HepG2 (cell line): ENCODE measurements around the gene GPR4. TPM values are rescaled to one million over a fixed set of nuclear protein-coding genes. Genes with fewer than 3 reads are reported as not detected.

Source experiments
- BATF2 ChIP-seq: sonication (generic); formaldehyde crosslinking; IDR thresholded peaks from 2 replicates; pipeline ENCODE4 v1.8.0; 2022; ENCODE audit warnings: mild to moderate bottlenecking, missing genetic modification reagents, moderate library complexity
- ETV5 ChIP-seq: IDR thresholded peaks from 2 replicates; pipeline ENCODE4 v1.6.1; 2018; ENCODE audit warnings: missing biosample characterization, missing genetic modification reagents, inconsistent platforms, borderline replicate concordance
- FOXK2 ChIP-seq: fragments of 450-650 bp; IDR thresholded peaks from 2 replicates; pipeline ENCODE4 v1.6.1; 2016
- HNRNPH1 ChIP-seq: fragments of 200-400 bp; formaldehyde crosslinking; optimal IDR thresholded peaks from 2 replicates; pipeline ENCODE3; 2017; ENCODE audit warnings: mild to moderate bottlenecking, low read depth, low read length
- KAT2B ChIP-seq: fragments of 150-350 bp; IDR thresholded peaks from 2 replicates; pipeline ENCODE4 v1.6.1; 2014; ENCODE audit warnings: low read depth, low read length, borderline replicate concordance
- KAT7 ChIP-seq: IDR thresholded peaks from 2 replicates; pipeline ENCODE4 v1.6.1; 2018; ENCODE audit warnings: borderline replicate concordance, missing compliant biosample characterization
- NR1H2 ChIP-seq: sonication (generic); formaldehyde crosslinking; IDR thresholded peaks from 2 replicates; pipeline ENCODE4 v1.8.1; 2022; ENCODE audit warnings: low read depth, missing genetic modification reagents, borderline replicate concordance
- PBX2 ChIP-seq: IDR thresholded peaks from 2 replicates; pipeline ENCODE4 v1.6.1; 2016; ENCODE audit warnings: control low read depth
- PCBP1 ChIP-seq: fragments of 200-400 bp; formaldehyde crosslinking; IDR thresholded peaks from 2 replicates; pipeline ENCODE4 v1.6.1; 2017; ENCODE audit warnings: mild to moderate bottlenecking, low read depth, low read length, borderline replicate concordance
- REL ChIP-seq: sonication (generic); formaldehyde crosslinking; conservative IDR thresholded peaks from 2 replicates; pipeline ENCODE4 v1.8.0; 2022; ENCODE audit warnings: mild to moderate bottlenecking, missing genetic modification reagents, moderate library complexity
- SAFB2 ChIP-seq: sonication (generic); formaldehyde crosslinking; IDR thresholded peaks from 2 replicates; pipeline ENCODE4 v1.5.1; 2020; ENCODE audit warnings: missing genetic modification reagents, low read depth, mild to moderate bottlenecking, borderline replicate concordance
- SALL2 ChIP-seq: sonication (generic); formaldehyde crosslinking; IDR thresholded peaks from 2 replicates; pipeline ENCODE4 v1.8.1; 2023; ENCODE audit warnings: mild to moderate bottlenecking, missing genetic modification reagents, inconsistent platforms
- SNAI1 ChIP-seq: sonication (generic); formaldehyde crosslinking; IDR thresholded peaks from 2 replicates; pipeline ENCODE4 v1.5.0; 2020; ENCODE audit warnings: mild to moderate bottlenecking, missing genetic modification reagents, borderline replicate concordance
- TARDBP ChIP-seq: sonication (generic); formaldehyde crosslinking; IDR thresholded peaks from 2 replicates; pipeline ENCODE4 v1.8.0; 2022; ENCODE audit warnings: mild to moderate bottlenecking, missing genetic modification reagents
- TCF7L2 ChIP-seq: IDR thresholded peaks from 2 replicates; pipeline ENCODE4 v1.6.1; 2011; ENCODE audit warnings: mild to moderate bottlenecking, low read depth, low read length, moderate library complexity
- TRAFD1 ChIP-seq: sonication (generic); formaldehyde crosslinking; IDR thresholded peaks from 2 replicates; pipeline ENCODE4 v1.5.1; 2020; ENCODE audit warnings: missing genetic modification reagents, mild to moderate bottlenecking, borderline replicate concordance
- ZBTB7A ChIP-seq: sonication (generic); formaldehyde crosslinking; IDR thresholded peaks from 2 replicates; pipeline ENCODE4 v1.8.0; 2022; ENCODE audit warnings: mild to moderate bottlenecking, missing genetic modification reagents
- ZFP37 ChIP-seq: sonication (generic); formaldehyde crosslinking; IDR thresholded peaks from 2 replicates; pipeline ENCODE4 v1.4.0; 2020; ENCODE audit warnings: missing genetic modification reagents, borderline replicate concordance
- ZFP82 ChIP-seq: sonication (generic); formaldehyde crosslinking; IDR thresholded peaks from 2 replicates; pipeline ENCODE4 v1.5.1; 2020; ENCODE audit warnings: mild to moderate bottlenecking, missing genetic modification reagents, borderline replicate concordance
- ZFYVE20 ChIP-seq: sonication (generic); formaldehyde crosslinking; IDR thresholded peaks from 2 replicates; pipeline ENCODE4 v1.8.0; 2023; ENCODE audit warnings: low read depth, mild to moderate bottlenecking, moderate library complexity, missing genetic modification reagents, borderline replicate concordance
- ZNF513 ChIP-seq: sonication (generic); formaldehyde crosslinking; conservative IDR thresholded peaks from 2 replicates; pipeline ENCODE4 v1.5.0; 2020; ENCODE audit warnings: missing genetic modification reagents
- ZNF605 ChIP-seq: sonication (generic); formaldehyde crosslinking; IDR thresholded peaks from 2 replicates; pipeline ENCODE4 v1.8.0; 2022; ENCODE audit warnings: mild to moderate bottlenecking, missing genetic modification reagents
- ZSCAN9 ChIP-seq: IDR thresholded peaks from 2 replicates; pipeline ENCODE4 v1.6.1; 2016; ENCODE audit warnings: borderline replicate concordance
- polyA plus RNA-seq, 8 experiments: library from polyadenylated mRNA; depleted of rRNA in 3 of 8; stranded (reverse) in 7 of 8; unstranded in 1 of 8; fragments of >200 nt; fragmentation: Illumina TruSeq in 4 of 8; extraction: Trizol in 4 of 8; gene quantifications; 2 replicates each; pipeline versions ENCODE4 v1.2.1 to v1.2.3, GENCODE V29; 2011 to 2016; ENCODE audit warnings: low read depth in 4 of 8, missing spikeins in 1 of 8, mixed read lengths in 1 of 8; ENCODE audit not compliant: insufficient read depth in 1 of 8
- total RNA-seq, 5 experiments: library from RNA; depleted of rRNA; stranded (reverse); fragments of >200 nt; fragmentation: Illumina TruSeq; extraction: Trizol; gene quantifications; 2 replicates each; pipeline ENCODE4 v1.2.3, GENCODE V29; 2016; ENCODE audit warnings: low read depth in 1 of 5
- TF ChIP-seq, protein P1 (sequence below): IDR thresholded peaks from 2 replicates; pipeline ENCODE4 v1.6.1; 2016; ENCODE audit warnings: low read depth

The GPR4 gene
- total and polyA plus RNA-seq, 2 of the 13 experiments (the other 11 are each of a cell fraction or from before 2014, with no cell fraction given): 0.15 TPM; not detected in 1

DNA sequence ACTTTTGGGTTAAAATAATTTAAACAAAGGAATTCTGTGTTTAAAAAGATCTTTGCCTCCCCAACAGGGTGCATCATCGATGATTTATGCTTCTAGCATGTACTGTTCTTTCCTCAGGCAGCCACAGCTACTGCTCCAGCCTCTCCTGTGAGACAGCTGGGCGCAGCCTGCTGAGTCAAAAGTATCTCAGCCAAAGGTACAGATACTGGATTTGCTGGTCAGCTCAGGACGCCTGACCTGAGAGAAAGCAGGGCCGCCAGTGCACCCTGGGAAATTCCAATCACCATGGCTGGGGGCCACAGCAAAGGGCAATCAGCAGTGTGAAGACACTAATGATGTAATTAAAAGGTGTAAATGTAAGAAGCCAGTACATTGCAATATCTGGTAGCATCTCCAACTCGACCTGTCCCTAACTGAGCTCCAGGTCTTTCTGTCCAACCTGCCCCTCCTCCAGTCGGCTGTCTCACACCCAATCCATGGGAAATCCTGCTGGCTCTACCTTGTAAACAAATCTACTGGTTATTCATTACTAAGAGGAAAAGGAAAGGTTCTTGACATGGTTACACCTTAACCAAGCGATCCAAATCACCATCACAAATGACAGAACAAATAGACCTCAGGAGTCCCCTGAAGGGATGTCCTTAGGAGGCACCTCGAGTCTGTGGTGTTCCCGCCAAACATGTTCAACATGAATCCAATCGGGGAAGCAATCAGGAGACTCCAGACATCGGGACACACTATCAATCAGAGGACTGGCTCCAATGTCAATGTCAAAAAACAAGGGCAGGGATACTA is 24.7 kb downstream of the GPR4 start (continued):
- TF ChIP-seq BATF2 (no peak), TARDBP (CRISPR knock-in tag) (peak; percentile 16; the same call in 1 of the 2 replicates), PCBP1 (no peak), TRAFD1 (no peak), ZFP82 (no peak), REL (CRISPR knock-in tag) (no peak), FOXK2 (no peak), SALL2 (no peak), ZNF513 (CRISPR knock-in tag) (no peak), SAFB2 (CRISPR knock-in tag) (no peak), KAT7 (CRISPR knock-in tag) (no peak), ZBTB7A (CRISPR knock-in tag) (no peak), ZFP37 (CRISPR knock-in tag) (no peak), ZSCAN9 (no peak), ETV5 (no peak; the same call in 1 of the 2 replicates), ZNF605 (peak; percentile 66; the same call in 1 of the 2 replicates), SNAI1 (CRISPR knock-in tag) (no peak), TCF7L2 (no peak), NR1H2 (CRISPR knock-in tag) (no peak), KAT2B (no peak), ZFYVE20 (CRISPR knock-in tag) (no peak), PBX2 (no peak), HNRNPH1 (no peak)
- TF ChIP-seq, protein P1, sequence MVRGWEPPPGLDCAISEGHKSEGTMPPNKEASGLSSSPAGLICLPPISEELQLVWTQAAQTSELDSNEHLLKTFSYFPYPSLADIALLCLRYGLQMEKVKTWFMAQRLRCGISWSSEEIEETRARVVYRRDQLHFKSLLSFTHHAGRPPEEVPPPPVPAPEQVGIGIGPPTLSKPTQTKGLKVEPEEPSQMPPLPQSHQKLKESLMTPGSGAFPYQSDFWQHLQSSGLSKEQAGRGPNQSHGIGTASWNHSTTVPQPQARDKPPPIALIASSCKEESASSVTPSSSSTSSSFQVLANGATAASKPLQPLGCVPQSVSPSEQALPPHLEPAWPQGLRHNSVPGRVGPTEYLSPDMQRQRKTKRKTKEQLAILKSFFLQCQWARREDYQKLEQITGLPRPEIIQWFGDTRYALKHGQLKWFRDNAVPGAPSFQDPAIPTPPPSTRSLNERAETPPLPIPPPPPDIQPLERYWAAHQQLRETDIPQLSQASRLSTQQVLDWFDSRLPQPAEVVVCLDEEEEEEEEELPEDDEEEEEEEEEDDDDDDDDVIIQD (CRISPR knock-in tag): peak; percentile 17; the same call in 1 of the 2 replicates
